ACHN (cell line): ENCODE results near the gene MARCHF2.

Experiments
- DNase-seq: peaks from one replicate; pipeline ENCODE4 v3.0.0-alpha.2; 2015
- in situ Hi-C: cut with HindIII; loops from 2 replicates; pipeline ENCODE4 v1.10.0; 2017; ENCODE audit warnings: low sequenced_read_pairs, low pct_ligation_motif_present, low pct_unique_long_range_greater_than_20kb

Gene MARCHF2

GRCh38 chr19:8444677-8445487 lies 31.8 kb downstream of the MARCHF2 start, which contains the start of gene HNRNPM:
Gene HNRNPM, plus strand, starts transcription at chr19:8444975. Its CDS starts 24 bp downstream, at chr19:8444999.
- in situ Hi-C loops: no loop called here
- peak; percentile 96 for DNase-seq

- peak; percentile 43 for DNase-seq
- in situ Hi-C loops: no loop called here
Observed at GRCh38 chr19:8445488-8446001, 32.4 kb downstream of the MARCHF2 start.

DNA sequence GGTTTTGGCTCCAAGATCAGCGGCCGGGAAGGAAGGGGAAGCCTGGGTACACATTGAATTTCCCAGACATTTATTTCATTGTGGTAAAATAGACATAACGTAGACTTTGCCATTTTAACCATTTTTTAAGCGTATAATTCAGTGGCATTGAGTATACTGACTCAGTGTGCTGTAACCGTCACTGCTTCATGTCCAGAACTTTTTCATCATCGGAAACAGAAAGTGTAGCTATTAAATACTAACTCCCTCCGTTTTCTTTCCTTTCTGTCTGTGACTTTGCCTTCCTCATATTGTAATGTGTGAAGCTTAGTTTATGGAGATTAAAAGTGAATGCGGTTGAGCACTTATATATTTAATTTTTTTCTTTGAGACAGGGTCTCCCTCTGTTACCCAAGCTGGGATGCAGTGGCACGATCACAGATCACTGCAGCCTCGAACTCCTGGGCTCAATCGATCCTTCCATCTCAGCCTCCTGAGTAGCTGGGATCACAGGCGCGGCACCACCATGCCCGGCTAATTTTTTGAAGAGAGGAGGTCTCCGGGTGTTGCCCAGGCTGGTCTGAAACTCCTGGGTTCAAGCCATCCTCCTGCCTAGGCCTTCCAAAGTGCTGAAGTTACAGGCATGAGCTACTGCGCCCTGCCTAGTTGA lies 33.1 kb downstream of the MARCHF2 start:
- in situ Hi-C loops: no loop called here
- DNase-seq: no peak

DNA sequence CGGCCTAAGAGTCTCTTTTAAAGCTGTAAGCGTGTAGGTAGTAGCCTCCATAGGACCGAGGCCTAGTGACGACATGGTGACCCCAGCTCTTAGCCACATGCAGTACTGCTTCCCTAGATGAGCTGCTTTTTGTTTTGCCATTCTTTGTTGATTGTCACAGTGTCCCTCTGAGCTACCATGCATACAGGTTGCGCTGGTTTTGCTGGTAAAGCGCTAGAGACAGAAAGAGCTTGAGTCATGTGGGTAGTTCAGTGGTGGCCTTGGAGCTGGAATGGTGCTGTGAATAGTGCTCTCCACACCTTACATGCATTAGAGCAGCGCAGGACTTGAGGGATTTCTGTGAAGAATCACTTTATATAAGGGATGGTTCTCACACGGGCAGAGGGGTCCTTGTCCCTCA lies 36.7 kb downstream of the MARCHF2 start:
- DNase-seq: no peak
- in situ Hi-C loops: no loop called here

- in situ Hi-C loops: no loop called here
Observed at GRCh38 chr19:8451377-8451776, 38.3 kb downstream of the MARCHF2 start.

GRCh38 chr19:8451885-8452284 lies 38.8 kb downstream of the MARCHF2 start:
- peak; percentile 87 for DNase-seq
- in situ Hi-C loops: no loop called here

More at GRCh38 chr19:8451377-8451776, 38.3 kb downstream of the MARCHF2 start:
- no peak for DNase-seq

DNA sequence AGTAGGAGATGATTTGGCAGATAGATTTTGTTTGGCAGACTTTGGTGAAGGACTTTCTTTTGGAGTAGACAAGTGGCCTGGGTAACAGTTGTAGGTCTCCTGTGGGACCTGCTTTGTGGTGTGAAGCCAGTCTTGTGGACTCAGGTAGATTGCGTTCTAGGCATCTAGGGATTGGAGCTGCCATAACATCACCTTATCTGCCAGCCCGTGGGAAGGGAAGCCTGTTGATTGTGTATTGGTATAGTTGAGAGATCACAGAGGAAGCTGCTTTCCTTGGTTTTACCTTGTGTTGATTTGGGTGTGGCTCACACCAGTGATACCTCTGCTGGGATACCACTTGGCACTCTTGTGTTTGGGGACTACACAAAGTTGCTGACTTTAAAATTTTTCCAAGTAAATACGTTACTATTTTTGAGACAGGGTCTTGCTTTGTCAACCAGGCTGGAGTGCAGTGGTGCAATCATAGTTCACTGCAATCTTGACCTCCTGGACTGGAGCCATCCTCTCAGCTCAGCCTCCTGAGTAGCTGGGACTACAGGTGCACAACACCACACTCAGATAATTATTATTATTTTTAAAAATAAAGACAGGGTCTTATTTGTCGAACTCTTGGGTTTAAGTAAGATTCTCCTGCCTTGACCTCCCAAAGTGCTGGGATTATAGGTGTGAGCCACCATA lies 39.5 kb downstream of the MARCHF2 start:
- in situ Hi-C loops: no loop called here
- no peak for DNase-seq

DNA sequence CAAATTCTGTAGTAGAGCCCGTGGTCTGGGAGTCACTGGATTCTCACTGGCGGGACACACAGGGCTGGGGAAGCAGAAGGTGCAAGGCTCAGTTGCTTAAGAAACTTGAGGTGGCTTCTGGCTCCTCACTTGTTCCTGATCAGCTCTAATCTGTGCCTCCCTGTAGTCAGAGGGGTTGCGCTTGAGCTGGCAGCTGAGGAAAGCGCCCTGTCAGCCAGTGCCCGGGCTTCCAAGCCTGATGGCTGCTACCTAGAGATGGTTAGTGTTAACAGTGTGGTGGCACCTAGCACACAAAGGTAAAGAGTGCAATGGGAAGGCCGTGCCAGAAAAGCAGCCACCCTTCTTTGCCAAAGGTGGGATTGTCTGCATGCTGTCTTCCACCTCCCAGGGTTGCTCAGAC lies 40.5 kb downstream of the MARCHF2 start:
- in situ Hi-C loops: no loop called here
- no peak for DNase-seq

DNA sequence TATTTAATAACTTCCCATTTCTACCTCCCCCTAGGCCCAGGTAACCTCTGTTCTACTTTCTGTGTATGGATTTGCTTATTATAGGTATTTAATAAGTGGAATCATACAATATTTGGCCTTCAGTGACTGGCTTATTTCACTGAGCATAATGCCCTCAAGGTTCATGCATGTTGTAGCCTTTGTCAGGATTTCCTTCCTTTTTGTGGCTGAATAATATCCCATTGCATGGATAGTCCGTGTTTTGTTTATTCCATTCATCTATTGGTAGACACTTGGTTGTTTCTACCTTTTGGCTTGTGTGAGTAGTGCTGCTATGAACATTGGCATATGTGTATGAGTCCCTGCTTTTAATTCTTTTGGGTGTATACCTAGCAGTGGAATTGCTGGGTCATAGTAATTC lies 41.1 kb downstream of the MARCHF2 start:
- in situ Hi-C loops: no loop called here
- DNase-seq: no peak

- no peak for DNase-seq
- in situ Hi-C loops: no loop called here
Observed at GRCh38 chr19:8455018-8455417, 41.9 kb downstream of the MARCHF2 start.

- no peak for DNase-seq
- in situ Hi-C loops: no loop called here
Observed at GRCh38 chr19:8456064-8456463, 43.0 kb downstream of the MARCHF2 start.

GRCh38 chr19:8457209-8457608 lies 44.1 kb downstream of the MARCHF2 start:
- in situ Hi-C loops: no loop called here
- no peak for DNase-seq

DNA sequence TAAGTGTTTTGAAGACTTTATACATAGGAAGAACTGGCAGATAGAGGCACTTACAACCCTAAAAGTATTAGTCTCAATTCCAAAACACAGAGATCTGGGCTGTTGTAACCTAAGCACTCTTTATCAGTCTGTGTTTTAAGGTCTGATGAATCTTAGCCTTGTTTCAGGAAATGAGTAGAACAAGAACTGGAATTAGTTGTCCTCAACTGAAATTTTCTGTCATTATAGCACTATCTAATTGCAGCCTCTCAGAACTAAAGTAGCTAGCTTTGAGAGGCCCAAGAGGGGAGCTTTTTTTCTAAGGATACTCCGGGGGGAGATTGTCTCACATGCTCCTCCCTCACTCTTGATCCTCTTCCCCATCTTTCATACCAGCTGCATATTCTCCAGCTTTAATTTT lies 44.7 kb downstream of the MARCHF2 start:
- DNase-seq: no peak
- in situ Hi-C loops: no loop called here

DNA sequence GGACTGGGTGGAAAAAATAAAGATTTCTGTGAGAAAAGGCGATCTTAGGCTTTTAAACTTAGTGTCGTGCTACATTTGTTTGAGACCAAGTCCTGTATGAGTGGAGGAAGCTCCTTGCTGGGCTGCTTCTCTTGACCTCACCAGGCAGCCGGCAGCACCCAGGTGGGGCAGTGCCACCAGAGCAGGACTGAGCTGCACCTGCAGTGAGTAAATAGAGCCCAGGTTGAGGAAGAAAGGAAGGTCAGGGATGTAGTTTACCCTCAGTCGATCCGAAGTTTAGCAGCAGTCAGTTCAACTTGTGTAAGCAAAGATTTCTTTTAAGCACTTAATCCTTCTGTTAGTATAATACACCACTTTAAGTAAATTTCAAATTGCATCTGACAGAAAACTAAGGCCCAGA lies 45.3 kb downstream of the MARCHF2 start:
- DNase-seq: no peak

GRCh38 chr19:8459095-8459494 lies 46.0 kb downstream of the MARCHF2 start:
- in situ Hi-C loops: no loop called here
- DNase-seq: no peak

More for the DNA sequence above, 45.3 kb downstream of the MARCHF2 start:
- in situ Hi-C loops: no loop called here

GRCh38 chr19:8459520-8460270 lies 46.6 kb downstream of the MARCHF2 start:
- in situ Hi-C loops: no loop called here
- peak; percentile 32 for DNase-seq

DNA sequence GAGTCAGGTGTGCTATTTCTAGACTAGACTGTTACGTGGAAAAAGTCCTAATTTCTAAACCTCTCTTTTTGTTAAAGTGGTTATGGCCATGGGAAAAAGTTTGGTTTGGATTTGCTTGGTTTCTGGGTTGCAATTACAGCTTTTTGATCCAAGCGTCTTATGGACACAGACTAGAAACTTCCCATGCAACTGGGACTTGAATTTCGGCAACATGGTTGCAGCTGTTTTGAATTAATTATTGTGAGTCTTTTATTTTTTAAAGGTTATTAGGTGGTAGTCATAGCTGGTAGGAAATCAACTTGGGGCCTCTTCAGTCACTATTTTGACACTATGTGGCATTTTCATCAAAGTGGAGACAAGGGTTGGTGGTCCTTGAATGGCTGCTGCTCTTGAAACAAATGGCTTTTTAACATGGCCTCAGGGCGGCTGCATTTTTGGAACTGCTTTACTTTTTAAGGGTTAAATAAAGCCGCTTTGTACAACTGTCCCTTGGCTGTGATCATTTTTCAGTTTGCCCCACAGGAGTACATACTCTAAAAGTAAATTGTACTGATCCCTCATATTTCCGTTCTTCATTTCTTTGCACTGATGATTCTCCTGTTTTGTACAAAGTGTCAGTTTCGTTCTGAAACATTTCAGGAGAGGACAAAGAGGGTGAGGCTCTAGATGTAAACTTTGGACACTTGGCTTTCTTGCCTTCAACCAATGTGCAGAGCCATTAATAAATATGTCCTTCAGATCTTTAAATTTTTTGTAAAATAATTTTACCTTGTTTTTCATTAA lies 47.6 kb downstream of the MARCHF2 start:
- in situ Hi-C loops: no loop called here
- no peak for DNase-seq

DNA sequence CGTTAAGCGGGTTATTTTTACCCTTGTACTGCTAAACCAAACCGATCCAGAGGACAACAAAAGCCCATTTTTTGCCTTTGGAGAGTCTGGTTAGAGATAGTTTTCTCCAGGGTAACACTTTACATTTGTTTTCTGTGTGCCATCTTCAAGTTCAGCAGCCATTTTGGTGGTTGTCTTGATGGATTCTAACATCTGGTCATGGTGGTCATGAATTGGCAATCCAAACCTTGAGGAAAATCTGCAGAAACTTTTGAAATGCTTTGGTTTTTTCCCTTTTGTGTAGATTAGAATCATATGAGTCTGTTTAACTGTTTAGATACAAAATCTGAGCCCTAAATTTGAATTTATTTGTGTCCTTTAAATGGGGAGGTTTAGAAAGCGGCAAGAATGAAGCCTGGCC lies 48.3 kb downstream of the MARCHF2 start:
- DNase-seq: no peak
- in situ Hi-C loops: no loop called here
